Glutamatergic neuron (in vitro differentiated cells): Measurements from ENCODE around the gene NBEA. TPM values are rescaled to one million over a fixed set of nuclear protein-coding genes. Genes with fewer than 3 reads are reported as not detected.

Experiments
- DNase-seq: peaks from one replicate; pipeline ENCODE4 v3.0.0; 2022
- H3K27ac Mint-ChIP-seq: one replicate; pipeline ENCODE4 v1.8.0; 2020; ENCODE audit warnings: mild to moderate bottlenecking, mixed read lengths, inconsistent platforms; ENCODE audit not compliant: unreplicated experiment
- H3K27me3 Mint-ChIP-seq: one replicate; pipeline ENCODE4 v1.8.0; 2020; ENCODE audit warnings: mild to moderate bottlenecking, moderate library complexity, mixed read lengths, inconsistent platforms; ENCODE audit not compliant: unreplicated experiment
- H3K36me3 Mint-ChIP-seq: one replicate; pipeline ENCODE4 v1.8.0; 2020; ENCODE audit warnings: mild to moderate bottlenecking, mixed read lengths, inconsistent platforms; ENCODE audit not compliant: unreplicated experiment
- H3K4me1 Mint-ChIP-seq: one replicate; pipeline ENCODE4 v1.8.0; 2020; ENCODE audit warnings: mild to moderate bottlenecking, low read depth, mixed read lengths, inconsistent platforms; ENCODE audit not compliant: unreplicated experiment
- H3K4me3 Mint-ChIP-seq: one replicate; pipeline ENCODE4 v1.8.0; 2020; ENCODE audit warnings: mild to moderate bottlenecking, mixed read lengths, inconsistent platforms; ENCODE audit not compliant: unreplicated experiment
- H3K9me3 Mint-ChIP-seq: one replicate; pipeline ENCODE4 v1.8.0; 2020; ENCODE audit warnings: mild to moderate bottlenecking, moderate library complexity, mixed read lengths, inconsistent platforms; ENCODE audit not compliant: unreplicated experiment
- total RNA-seq: library from RNA; stranded (reverse); fragmentation: NEBNext Ultra II Directional; extraction: Animal tissue kit (Norgen Biotek cat#: 25700); gene quantifications from one replicate; pipeline ENCODE4 v1.2.1, GENCODE V29; 2021; ENCODE audit not compliant: unreplicated experiment
- TF ChIP-seq, protein P1 (sequence below): fragments of 200-600 bp; sonication (generic); IDR thresholded peaks from one replicate; pipeline ENCODE4 v1.5.0; 2021; ENCODE audit not compliant: partially characterized antibody, unreplicated experiment

The NBEA gene
- total RNA-seq, 1 donor from 2014 or later, result 48.3 TPM

DNA sequence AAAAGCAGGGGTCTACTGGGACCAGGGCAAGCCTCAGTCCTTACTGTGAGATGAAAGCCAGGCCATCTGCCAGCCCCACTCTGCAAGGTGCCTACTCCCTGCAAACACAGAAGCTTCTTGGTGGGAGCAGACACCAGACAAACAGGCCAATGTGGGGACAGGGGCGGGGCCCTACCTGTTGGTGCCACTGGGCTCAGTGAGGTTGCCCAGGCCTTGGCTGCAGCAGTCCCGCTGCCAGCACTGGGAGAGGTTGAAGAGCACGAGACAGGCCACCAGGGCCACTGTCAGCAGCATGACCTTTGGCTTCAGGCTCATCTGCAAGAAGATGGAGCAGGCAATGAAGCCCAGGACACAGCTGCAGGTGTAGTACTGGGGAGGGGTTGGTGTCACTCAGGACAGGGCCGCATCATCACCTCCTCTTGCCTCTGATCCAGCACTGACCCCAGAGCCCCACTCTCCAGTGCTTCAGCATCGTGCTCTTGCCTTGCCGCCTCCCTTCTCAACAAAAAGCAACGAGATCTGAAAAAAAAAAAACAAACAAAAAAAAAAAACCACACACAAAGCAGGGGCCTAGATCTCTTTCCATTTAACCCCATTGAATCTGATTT, 72.6 kb downstream of the NBEA start:
- TF ChIP-seq, protein P1, sequence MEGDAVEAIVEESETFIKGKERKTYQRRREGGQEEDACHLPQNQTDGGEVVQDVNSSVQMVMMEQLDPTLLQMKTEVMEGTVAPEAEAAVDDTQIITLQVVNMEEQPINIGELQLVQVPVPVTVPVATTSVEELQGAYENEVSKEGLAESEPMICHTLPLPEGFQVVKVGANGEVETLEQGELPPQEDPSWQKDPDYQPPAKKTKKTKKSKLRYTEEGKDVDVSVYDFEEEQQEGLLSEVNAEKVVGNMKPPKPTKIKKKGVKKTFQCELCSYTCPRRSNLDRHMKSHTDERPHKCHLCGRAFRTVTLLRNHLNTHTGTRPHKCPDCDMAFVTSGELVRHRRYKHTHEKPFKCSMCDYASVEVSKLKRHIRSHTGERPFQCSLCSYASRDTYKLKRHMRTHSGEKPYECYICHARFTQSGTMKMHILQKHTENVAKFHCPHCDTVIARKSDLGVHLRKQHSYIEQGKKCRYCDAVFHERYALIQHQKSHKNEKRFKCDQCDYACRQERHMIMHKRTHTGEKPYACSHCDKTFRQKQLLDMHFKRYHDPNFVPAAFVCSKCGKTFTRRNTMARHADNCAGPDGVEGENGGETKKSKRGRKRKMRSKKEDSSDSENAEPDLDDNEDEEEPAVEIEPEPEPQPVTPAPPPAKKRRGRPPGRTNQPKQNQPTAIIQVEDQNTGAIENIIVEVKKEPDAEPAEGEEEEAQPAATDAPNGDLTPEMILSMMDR, result no peak
- no peaks in the 10 kb centered on the region for H3K9me3 Mint-ChIP-seq
- peaks cover 33% of the 10 kb centered on the region for H3K4me1 Mint-ChIP-seq
- H3K4me3 Mint-ChIP-seq, result peak overlapping the region; percentile 14
- no peaks in the 10 kb centered on the region for H3K36me3 Mint-ChIP-seq
- peak overlapping the region; percentile 96 for H3K27ac Mint-ChIP-seq
- DNase-seq, result peak; percentile 69
- H3K27me3 Mint-ChIP-seq, result no peaks in the 10 kb centered on the region

- no peaks in the 10 kb centered on the region for H3K9me3 Mint-ChIP-seq
- peak overlapping the region; percentile 50 for H3K4me3 Mint-ChIP-seq
- peak overlapping the region; percentile 89 for H3K27ac Mint-ChIP-seq
- H3K36me3 Mint-ChIP-seq, result no peaks in the 10 kb centered on the region
- TF ChIP-seq, protein P1, result no peak
- no peak for DNase-seq
- no peaks in the 10 kb centered on the region for H3K27me3 Mint-ChIP-seq
- peaks cover 36% of the 10 kb centered on the region for H3K4me1 Mint-ChIP-seq
Observed at GRCh38 chr13:35016362-35017112, 74.5 kb downstream of the NBEA start.

DNA sequence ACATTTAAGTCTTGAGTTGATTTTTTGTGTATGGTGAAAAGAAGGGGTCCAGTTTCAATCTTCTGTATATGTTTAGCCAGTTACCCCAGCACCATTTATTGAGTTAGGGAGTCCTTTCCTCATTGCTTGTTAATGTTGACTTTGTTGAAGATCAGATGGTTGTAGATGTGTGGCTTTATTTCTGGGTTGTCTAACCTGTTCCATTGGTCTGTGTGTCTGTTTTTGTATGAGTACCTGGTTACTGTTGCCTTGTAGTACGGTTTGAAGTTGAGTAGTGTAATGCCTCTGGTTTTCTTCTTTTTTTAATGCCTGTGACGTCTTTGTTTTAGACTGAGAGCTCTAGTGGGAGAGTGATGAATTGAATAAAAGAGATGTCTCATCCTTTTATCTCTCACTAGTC, 83.2 kb downstream of the NBEA start:
- H3K4me3 Mint-ChIP-seq, result no peak overlapping the region
- peak overlapping the region; percentile 65 for H3K27ac Mint-ChIP-seq
- H3K27me3 Mint-ChIP-seq, result no peaks in the 10 kb centered on the region
- DNase-seq, result no peak
- peaks cover 9% of the 10 kb centered on the region for H3K4me1 Mint-ChIP-seq
- H3K36me3 Mint-ChIP-seq, result no peaks in the 10 kb centered on the region
- TF ChIP-seq, protein P1, result no peak
- peaks cover 6% of the 10 kb centered on the region for H3K9me3 Mint-ChIP-seq

DNA sequence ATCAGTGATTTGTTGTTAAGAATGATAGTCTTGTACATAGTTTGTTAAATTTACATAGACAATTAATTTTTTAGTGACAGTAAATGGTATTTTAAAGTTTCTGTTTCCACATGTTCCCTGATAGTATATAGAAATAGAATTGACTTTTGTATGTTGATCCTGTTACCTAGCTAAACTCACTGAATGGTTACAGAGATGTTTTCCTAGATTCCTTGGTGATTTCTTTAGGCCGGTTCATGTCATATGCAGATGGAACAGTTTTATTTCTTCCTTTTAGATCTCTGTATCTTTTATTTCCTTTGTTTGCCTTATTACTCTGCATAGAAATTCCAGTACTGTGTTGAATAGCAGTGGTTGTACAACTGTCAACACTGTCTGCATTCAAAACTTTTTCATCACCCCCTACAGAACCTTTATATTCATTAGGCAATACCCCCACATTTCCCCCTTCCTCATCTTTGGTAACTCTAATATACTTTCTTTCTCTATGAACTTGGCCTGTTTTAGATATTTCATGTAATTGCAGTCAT, 86.3 kb downstream of the NBEA start:
- peaks cover 9% of the 10 kb centered on the region for H3K4me1 Mint-ChIP-seq
- TF ChIP-seq, protein P1, result no peak
- no peak overlapping the region for H3K4me3 Mint-ChIP-seq
- no peaks in the 10 kb centered on the region for H3K27me3 Mint-ChIP-seq
- H3K9me3 Mint-ChIP-seq, result peaks cover 9% of the 10 kb centered on the region
- no peak for DNase-seq
- H3K27ac Mint-ChIP-seq, result no peak overlapping the region
- H3K36me3 Mint-ChIP-seq, result peaks cover 19% of the 10 kb centered on the region

DNA sequence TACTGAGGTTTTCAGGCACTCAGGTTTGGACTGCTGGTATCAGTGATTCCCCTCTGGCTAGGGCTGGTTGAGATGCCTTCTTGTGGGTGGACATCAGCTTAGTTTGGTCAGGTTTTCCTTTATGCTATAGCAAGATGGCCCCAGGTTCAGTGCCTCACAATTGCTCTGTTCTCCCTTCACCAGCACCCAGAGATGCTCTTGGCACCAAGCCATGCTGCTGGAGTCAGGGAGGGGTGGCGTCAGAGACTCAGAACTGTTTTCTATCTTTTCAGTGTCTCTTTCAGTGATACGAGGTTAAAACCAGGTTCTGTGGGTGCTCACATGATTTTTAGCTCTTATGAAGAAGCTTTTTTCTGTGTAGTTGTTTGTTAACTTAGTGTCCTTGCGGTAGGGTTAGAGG, 96.9 kb downstream of the NBEA start:
- Mint-ChIP-seq H3K27me3 (peaks cover 1% of the 10 kb centered on the region), H3K27ac (no peak overlapping the region), H3K4me3 (no peak overlapping the region), H3K36me3 (peaks cover 18% of the 10 kb centered on the region), H3K4me1 (no peaks in the 10 kb centered on the region), H3K9me3 (peaks cover 1% of the 10 kb centered on the region)
- TF ChIP-seq, protein P1, result no peak
- DNase-seq, result no peak
